Glomerular visceral epithelial cell (primary cell): ENCODE measurements around the gene ATAD1.
A peak's percentile ranks its signal among the peaks of the same experiment; 100 is the strongest.
"Not testable (repeated sequence)": the region's sequence is repeated elsewhere in the genome, so short reads cannot be mapped to it uniquely, and the experiment has no call there.

ENCODE experiments used
- DNase-seq: peaks from one replicate; pipeline ENCODE4 v3.0.0-alpha.2; 2016; ENCODE audit errors: extremely low spot score

Gene ATAD1

GRCh38 chr10:87803328-87803727, 14.7 kb downstream of the ATAD1 start:
- DNase-seq: no peak

GRCh38 chr10:87801813-87802435, 16.1 kb downstream of the ATAD1 start:
- DNase-seq: not testable (repeated sequence)

- no peak for DNase-seq
Observed at GRCh38 chr10:87799860-87800259, 18.2 kb downstream of the ATAD1 start.

- no peak for DNase-seq
Observed at GRCh38 chr10:87798082-87798481, 19.9 kb downstream of the ATAD1 start.

GRCh38 chr10:87794285-87794684, 23.7 kb downstream of the ATAD1 start:
- DNase-seq: no peak

GRCh38 chr10:87790185-87790584, 27.8 kb downstream of the ATAD1 start:
- DNase-seq: no peak

- DNase-seq: no peak
Observed at GRCh38 chr10:87786421-87786820, 31.6 kb downstream of the ATAD1 start.

GRCh38 chr10:87782721-87783120, 35.3 kb downstream of the ATAD1 start:
- DNase-seq: no peak

GRCh38 chr10:87781545-87781944, 36.5 kb downstream of the ATAD1 start:
- DNase-seq: no peak

- DNase-seq: no peak
Observed at GRCh38 chr10:87776328-87776727, 41.7 kb downstream of the ATAD1 start.

GRCh38 chr10:87775766-87776165, 42.3 kb downstream of the ATAD1 start:
- no peak for DNase-seq

- peak; percentile 18 for DNase-seq
Observed at GRCh38 chr10:87771871-87772500, 46.0 kb downstream of the ATAD1 start.

GRCh38 chr10:87767253-87767652, 50.8 kb downstream of the ATAD1 start:
- peak; percentile 62 for DNase-seq

- DNase-seq: no peak
Observed at GRCh38 chr10:87765666-87766376, 52.2 kb downstream of the ATAD1 start.

GRCh38 chr10:87764072-87764934, 53.7 kb downstream of the ATAD1 start:
- no peak for DNase-seq

- DNase-seq: no peak
Observed at GRCh38 chr10:87763086-87763861, 54.8 kb downstream of the ATAD1 start.

- peak; percentile 59 for DNase-seq
Observed at GRCh38 chr10:87761892-87762291, 56.1 kb downstream of the ATAD1 start.

GRCh38 chr10:87761153-87761552, 56.9 kb downstream of the ATAD1 start:
- no peak for DNase-seq

- DNase-seq: no peak
Observed at GRCh38 chr10:87760195-87760905, 57.7 kb downstream of the ATAD1 start.

GRCh38 chr10:87759551-87759950, 58.5 kb downstream of the ATAD1 start:
- DNase-seq: no peak

GRCh38 chr10:87757685-87758084, 60.3 kb downstream of the ATAD1 start:
- DNase-seq: no peak
